K562 (cell line): Measurements from ENCODE around the gene MYBPC3. TPM values are rescaled to one million over a fixed set of nuclear protein-coding genes. Genes with fewer than 3 reads are reported as not detected.

Experiments
- ATAC-seq: fragments of 200-7000 bp; cut with Tn5 transposase; 3 replicates; pipeline ENCODE4 v1.9.1; 2020; ENCODE audit warnings: moderate library complexity
- BruUV-seq: library from RNA; stranded (reverse); fragments of 400-500 nt; replicated peaks from 2 replicates; lab custom pipeline; 2021; lab: Mats Ljungman, UMichigan
- CTCF ChIA-PET: fragments of 300-600 bp; formaldehyde crosslinking; extraction: SDS; loops from one replicate; lab custom pipeline; 2021; ENCODE audit warnings: low intra/inter-chr PET ratio; lab: Yijun Ruan, JAX
- POLR2A ChIA-PET: fragments of 300-600, 350-650 bp; sonication (Branson Sonifier 250); formaldehyde crosslinking; extraction: SDS; loops from one replicate; lab custom pipeline; 2021; ENCODE audit warnings: antibody characterized with exemption, inconsistent platforms; lab: Yijun Ruan, JAX
- DNase-seq, 4 experiments: peaks; one replicate each; pipeline versions ENCODE4 v3.0.0 to v3.0.0-alpha.2; 2011 to 2018; ENCODE audit warnings: low spot score in 3 of 4, mixed read lengths in 3 of 4; ENCODE audit errors: extremely low read depth in 1 of 4
- FAIRE-seq: peaks from 2 replicates; lab custom pipeline; 2011; peaks lifted over from hg19 to GRCh38; lab: Jason Lieb, UNC
- H2AFZ ChIP-seq: 2 replicates; pipeline ENCODE4 v1.6.0; 2011; ENCODE audit warnings: low read depth, low read length, control low read depth, inconsistent platforms
- H3K27ac ChIP-seq: fragments of 200-600 bp; 3 replicates; pipeline ENCODE4 v1.8.0; 2011; ENCODE audit warnings: low read depth, mild to moderate bottlenecking, control low read depth, inconsistent platforms, low read length, moderate library complexity, mixed read lengths; ENCODE audit errors: extremely low read depth
- H3K27me3 ChIP-seq, 2 experiments: fragments of 300-600 bp in 1 of 2; 2 replicates in 1 of 2; 3 replicates in 1 of 2; pipeline versions ENCODE4 v1.6.0 to v1.8.0; 2011; ENCODE audit warnings: inconsistent platforms in 2 of 2, low read length in 2 of 2, mild to moderate bottlenecking in 1 of 2, mixed read lengths in 1 of 2, moderate library complexity in 1 of 2; ENCODE audit not compliant: control insufficient read depth in 2 of 2, insufficient read depth in 2 of 2
- H3K36me3 ChIP-seq: fragments of 300-600 bp; 3 replicates; pipeline ENCODE4 v1.8.0; 2011; ENCODE audit warnings: mild to moderate bottlenecking, low read length, inconsistent platforms; ENCODE audit not compliant: control insufficient read depth, insufficient read depth
- H3K4me1 ChIP-seq, 2 experiments: fragments of 200-600 bp in 1 of 2; replicated peaks in 1 of 2; 2 replicates in 1 of 2; 3 replicates in 1 of 2; pipeline versions ENCODE4 v1.5.1 to v1.8.0; 2011; ENCODE audit warnings: inconsistent platforms in 2 of 2, low read length in 2 of 2, mild to moderate bottlenecking in 1 of 2, mixed read lengths in 1 of 2, moderate library complexity in 1 of 2; ENCODE audit not compliant: control insufficient read depth in 2 of 2, insufficient read depth in 2 of 2
- H3K4me2 ChIP-seq: 2 replicates; pipeline ENCODE4 v1.6.1; 2011; ENCODE audit warnings: low read length, control low read depth, inconsistent platforms, mixed read lengths; ENCODE audit not compliant: insufficient read depth
- H3K4me3 ChIP-seq: fragments of 200-600 bp; sonication (generic), shearing (Covaris generic); 2 replicates; pipeline ENCODE4 v1.5.1; 2016; ENCODE audit warnings: control low read depth, inconsistent platforms
- H3K79me2 ChIP-seq: fragments of 200-600 bp; 3 replicates; pipeline ENCODE4 v1.8.0; 2011; ENCODE audit warnings: low read length, inconsistent platforms; ENCODE audit not compliant: control insufficient read depth, insufficient read depth
- H3K9ac ChIP-seq, 2 experiments: 2 replicates each; pipeline versions ENCODE4 v1.6.0 to v1.6.1; 2011; ENCODE audit warnings: low read depth in 2 of 2, low read length in 2 of 2, control low read depth in 1 of 2, inconsistent platforms in 1 of 2, mild to moderate bottlenecking in 1 of 2, mixed read lengths in 1 of 2; ENCODE audit not compliant: insufficient read depth in 1 of 2
- H3K9me1 ChIP-seq: one replicate; pipeline ENCODE4 v1.6.0; 2011; ENCODE audit warnings: inconsistent platforms, mild to moderate bottlenecking, low read length, moderate library complexity; ENCODE audit not compliant: control insufficient read depth, insufficient read depth
- H3K9me3 ChIP-seq: replicated peaks from 2 replicates; pipeline ENCODE4 v1.5.1; 2011; ENCODE audit warnings: low read depth, low read length, inconsistent platforms; ENCODE audit not compliant: control insufficient read depth, insufficient read depth
- H4K20me1 ChIP-seq: replicated peaks from 2 replicates; pipeline ENCODE4 v1.6.1; 2011; ENCODE audit warnings: low read length, inconsistent platforms, mixed read lengths; ENCODE audit not compliant: control insufficient read depth, insufficient read depth
- CHD7 ChIP-seq: fragments of 200-600 bp; sonication (generic); IDR thresholded peaks from one replicate; pipeline ENCODE4 v1.6.1; 2012; ENCODE audit warnings: mild to moderate bottlenecking, low read depth, low read length, inconsistent platforms
- CREM ChIP-seq: IDR thresholded peaks from 2 replicates; pipeline ENCODE4 v1.6.1; 2014; ENCODE audit warnings: antibody characterized with exemption, low read depth
- KDM1A ChIP-seq, 2 experiments: fragments of 450-650 bp; IDR thresholded peaks; 2 replicates each; pipeline ENCODE4 v1.6.1; 2016; ENCODE audit warnings: mild to moderate bottlenecking in 2 of 2
- MYC ChIP-seq, 2 experiments: fragments of 250-450 bp in 1 of 2; sonication (Bioruptor Pico) in 1 of 2; IDR thresholded peaks; 2 replicates each; pipeline versions ENCODE4 v1.5.1 to v1.6.1; 2012 to 2021; ENCODE audit warnings: low read depth in 2 of 2, borderline replicate concordance in 1 of 2, improper control_type of control experiment in 1 of 2, low read length in 1 of 2, mild to moderate bottlenecking in 1 of 2, moderate library complexity in 1 of 2
- NCOA1 ChIP-seq: fragments of 450-650 bp; IDR thresholded peaks from 2 replicates; pipeline ENCODE4 v1.6.1; 2016; ENCODE audit warnings: low read depth
- TCFL5 ChIP-seq: fragments of 250-450 bp; sonication (Bioruptor Pico); conservative IDR thresholded peaks from 2 replicates; pipeline ENCODE4 v1.6.1; 2021; ENCODE audit warnings: mild to moderate bottlenecking, moderate library complexity, matching md5 sums
- ZNF395 ChIP-seq: fragments of 200-800 bp; sonication (Bioruptor generic); IDR thresholded peaks from 2 replicates; pipeline ENCODE4 v1.6.1; 2017; ENCODE audit warnings: missing genetic modification characterization, missing compliant biosample characterization
- WGBS: fragments of 100-300 bp; shearing (Covaris generic); methylation state at CpG from one replicate; pipeline ENCODE4 v1.1.6; 2016; ENCODE audit warnings: low coverage, mixed read lengths; ENCODE audit not compliant: insufficient coverage; ENCODE audit errors: missing lambda C conversion rate; 5-methylcytosine and 5-hydroxymethylcytosine counted together
- in situ Hi-C: fragments of 300-500 bp; cut with MboI; formaldehyde crosslinking; loops from 4 replicates; pipeline ENCODE4 v1.15.0; 2018; ENCODE audit warnings: inconsistent platforms, mixed read lengths
- intact Hi-C: fragments of 100-400 bp; cut with micrococcal nuclease; formaldehyde crosslinking; loops from 2 replicates; pipeline ENCODE4 v1.14.2; 2022
- polyA plus RNA-seq, 8 experiments: library from polyadenylated mRNA; depleted of rRNA in 4 of 8; stranded (reverse) in 5 of 8; unstranded in 3 of 8; fragments of >200 nt; fragmentation: Nextera tagmentation in 2 of 8; fragmentation: Illumina TruSeq in 1 of 8; extraction: Ambion mirVana in 2 of 8; extraction: Trizol in 1 of 8; gene quantifications; 2 replicates each; pipeline versions ENCODE4 v1.2.1 to v1.2.3, GENCODE V29; 2011 to 2014; ENCODE audit warnings: inconsistent platforms in 1 of 8, missing spikeins in 1 of 8
- total RNA-seq, 7 experiments: library from RNA; depleted of rRNA in 6 of 7; stranded (reverse); fragments of >200 nt in 6 of 7; fragmentation: Illumina TruSeq in 2 of 7; extraction: Trizol in 2 of 7; gene quantifications; 2 replicates each; pipeline versions ENCODE4 v1.2.1 to v1.2.3, GENCODE V29; 2011 to 2021; ENCODE audit warnings: low replicate concordance in 1 of 7

The MYBPC3 gene
- total and polyA plus RNA-seq, 9 of the 15 experiments (the other 6 are each of a cell fraction or from before 2014, with no cell fraction given), result 0.01 TPM; not detected in 8

- H3K27ac ChIP-seq, result peak overlapping the region; percentile 10; the same call in 1 of the 3 replicates
- POLR2A ChIA-PET, result no interaction called here
- TF ChIP-seq NCOA1, result no peak
- TF ChIP-seq MYC (IDR thresholded peaks at IDR 0.05; ENCODE audit: low read depth, low read length), result no peak
- TF ChIP-seq MYC (CRISPR knock-in tag; IDR thresholded peaks at IDR 0.05; ENCODE audit: borderline replicate concordance, low read depth), result no peak
- TF ChIP-seq KDM1A (IDR thresholded peaks at IDR 0.05), result 0 out of 4 replicates have a peak, but pooled peaks of 1 of the 2 experiments have one; percentile 37
- 0 out of 2 replicates have a peak, but pooled peaks have one; percentile 1 for TF ChIP-seq CREM
- no peak for TF ChIP-seq TCFL5 (CRISPR knock-in tag)
- TF ChIP-seq ZNF395 (CRISPR knock-in tag), result no peak
- no peak for TF ChIP-seq CHD7
- 50% methylated on average over 13 of the region's 13 CpGs for WGBS
- intact Hi-C loops (no loop called here), in situ Hi-C loops (no loop called here)
- peaks cover 2% of the 10 kb centered on the region for H3K9me1 ChIP-seq
- peak; percentile 68 for ATAC-seq
- no peaks in the 10 kb centered on the region for H3K79me2 ChIP-seq
- H3K9me3 ChIP-seq, result peaks cover 7% of the 10 kb centered on the region; the same call in 1 of the 2 replicates
- no peak for DNase-seq
- H3K36me3 ChIP-seq, result 0 out of 3 replicates have a peak, but pooled peaks cover 3% of the 10 kb centered on the region
- FAIRE-seq, result peak; percentile 59
- peak overlapping the region; percentile 78 for H2AFZ ChIP-seq
- no peaks in the 10 kb centered on the region for H4K20me1 ChIP-seq
- H3K4me2 ChIP-seq, result peak overlapping the region; percentile 10; the same call in 1 of the 2 replicates
- CTCF ChIA-PET, result no interaction called here
- H3K9ac ChIP-seq, result peak overlapping the region; percentile 4 to 83; a peak in 2 of 4 replicates
- no peaks in the 10 kb centered on the region for H3K27me3 ChIP-seq
- no peak overlapping the region for H3K4me3 ChIP-seq
- H3K4me1 ChIP-seq, result peaks cover 6 to 26% of the 10 kb centered on the region in 2 experiments; a peak in 4 of 5 replicates
- BruUV-seq, result no TSS peak
Observed at GRCh38 chr11:47361419-47361818, 8.9 kb upstream of the MYBPC3 start.
